ENCODE measurements around the gene NXPE1. TPM values are rescaled to one million over a fixed set of nuclear protein-coding genes. Genes with fewer than 3 reads are reported as not detected.
"Not testable (repeated sequence)": the region's sequence is repeated elsewhere in the genome, so short reads cannot be mapped to it uniquely, and the experiment has no call there.

The NXPE1 gene
- total RNA-seq, 1 donor from 2014 or later = not detected

DNA sequence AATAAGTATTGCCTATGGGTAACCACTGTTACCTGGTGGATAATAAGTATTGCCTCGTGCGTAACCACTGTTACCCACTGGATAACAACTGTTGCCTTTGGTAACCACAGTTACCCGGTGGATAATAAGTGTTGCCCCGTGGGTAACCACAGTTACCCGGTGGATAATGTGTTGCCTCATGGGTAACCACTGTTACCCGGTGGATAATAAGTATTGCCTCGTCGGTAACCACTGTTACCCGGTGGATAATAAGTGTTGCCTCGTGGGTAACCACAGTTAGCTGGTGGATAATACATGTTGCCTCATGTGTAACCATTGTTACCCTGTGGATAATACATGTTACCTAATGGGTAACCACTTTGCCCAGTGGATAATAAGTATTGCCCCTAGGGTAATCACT, 45.7 kb upstream of the NXPE1 start:
- no peak for DNase-seq (ENCODE audit: low spot score in 2 of 2, unreplicated experiment in 2 of 2)
- TF ChIP-seq, protein P1, sequence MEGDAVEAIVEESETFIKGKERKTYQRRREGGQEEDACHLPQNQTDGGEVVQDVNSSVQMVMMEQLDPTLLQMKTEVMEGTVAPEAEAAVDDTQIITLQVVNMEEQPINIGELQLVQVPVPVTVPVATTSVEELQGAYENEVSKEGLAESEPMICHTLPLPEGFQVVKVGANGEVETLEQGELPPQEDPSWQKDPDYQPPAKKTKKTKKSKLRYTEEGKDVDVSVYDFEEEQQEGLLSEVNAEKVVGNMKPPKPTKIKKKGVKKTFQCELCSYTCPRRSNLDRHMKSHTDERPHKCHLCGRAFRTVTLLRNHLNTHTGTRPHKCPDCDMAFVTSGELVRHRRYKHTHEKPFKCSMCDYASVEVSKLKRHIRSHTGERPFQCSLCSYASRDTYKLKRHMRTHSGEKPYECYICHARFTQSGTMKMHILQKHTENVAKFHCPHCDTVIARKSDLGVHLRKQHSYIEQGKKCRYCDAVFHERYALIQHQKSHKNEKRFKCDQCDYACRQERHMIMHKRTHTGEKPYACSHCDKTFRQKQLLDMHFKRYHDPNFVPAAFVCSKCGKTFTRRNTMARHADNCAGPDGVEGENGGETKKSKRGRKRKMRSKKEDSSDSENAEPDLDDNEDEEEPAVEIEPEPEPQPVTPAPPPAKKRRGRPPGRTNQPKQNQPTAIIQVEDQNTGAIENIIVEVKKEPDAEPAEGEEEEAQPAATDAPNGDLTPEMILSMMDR (IDR thresholded peaks at IDR 0.05; ENCODE audit: unreplicated experiment) = no peak
- H3K4me3 Mint-ChIP-seq = no peak overlapping the region
- no peak overlapping the region for H3K27ac Mint-ChIP-seq
- H3K4me1 Mint-ChIP-seq = no peaks in the 10 kb centered on the region
- no peaks in the 10 kb centered on the region for H3K36me3 Mint-ChIP-seq
- no peaks in the 10 kb centered on the region for H3K27me3 Mint-ChIP-seq (ENCODE audit: low read depth)
- peaks cover 33% of the 10 kb centered on the region for H3K9me3 Mint-ChIP-seq

DNA sequence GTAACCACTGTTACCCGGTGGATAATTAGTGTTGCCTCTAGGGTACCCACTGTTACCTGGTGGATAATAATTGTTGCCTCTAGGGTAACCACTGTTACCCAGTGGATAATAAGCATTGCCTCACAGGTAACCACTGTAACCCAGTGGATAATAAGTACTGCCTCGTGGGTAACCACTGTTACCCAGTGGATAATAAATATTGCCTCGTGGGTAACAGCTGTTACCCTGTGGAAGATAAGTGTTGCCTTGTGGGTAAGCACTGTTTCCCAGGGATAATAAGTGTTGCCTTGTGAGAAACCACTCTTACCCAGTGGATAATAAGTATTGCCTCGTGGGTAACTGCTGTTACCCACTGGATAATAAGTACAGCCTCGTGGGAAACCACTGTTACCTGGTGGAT, 45.2 kb upstream of the NXPE1 start:
- H3K4me3 Mint-ChIP-seq = no peak overlapping the region
- TF ChIP-seq, protein P1 (IDR thresholded peaks at IDR 0.05; ENCODE audit: unreplicated experiment) = no peak
- peaks cover 31% of the 10 kb centered on the region for H3K9me3 Mint-ChIP-seq
- H3K4me1 Mint-ChIP-seq = no peaks in the 10 kb centered on the region
- no peaks in the 10 kb centered on the region for H3K27me3 Mint-ChIP-seq (ENCODE audit: low read depth)
- no peaks in the 10 kb centered on the region for H3K36me3 Mint-ChIP-seq
- H3K27ac Mint-ChIP-seq = no peak overlapping the region
- no peak for DNase-seq (ENCODE audit: low spot score in 2 of 2, unreplicated experiment in 2 of 2)

DNA sequence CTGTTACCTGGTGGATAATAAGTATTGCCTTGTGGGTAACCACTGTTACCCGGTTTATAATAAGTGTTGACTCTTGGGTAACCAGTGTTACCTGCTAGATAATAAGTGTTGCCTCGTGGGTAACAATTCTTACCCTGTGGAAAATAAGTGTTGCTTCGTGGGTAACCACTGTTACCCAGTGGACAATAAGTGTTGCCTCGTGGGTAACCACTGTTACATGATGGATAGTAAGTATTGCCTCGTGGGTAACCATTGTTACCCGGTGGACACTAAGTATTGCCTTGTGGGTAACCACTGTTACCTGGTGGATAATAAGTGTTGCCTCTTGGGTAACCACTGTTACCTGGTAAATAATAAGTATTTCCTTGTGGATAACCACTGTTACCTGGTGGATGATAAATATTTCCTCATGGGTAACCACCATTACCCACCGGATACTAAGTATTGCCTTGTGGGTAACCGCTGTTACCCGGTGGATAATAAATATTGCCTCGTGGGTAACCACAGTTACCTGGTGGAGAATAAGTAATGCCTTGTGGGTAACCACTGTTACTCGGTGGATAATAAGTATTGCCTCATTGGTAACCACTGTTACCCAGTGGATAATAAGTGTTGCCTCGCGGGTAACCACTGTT, 44.6 kb upstream of the NXPE1 start:
- H3K36me3 Mint-ChIP-seq = no peaks in the 10 kb centered on the region
- no peak overlapping the region for H3K27ac Mint-ChIP-seq
- TF ChIP-seq, protein P1 (IDR thresholded peaks at IDR 0.05; ENCODE audit: unreplicated experiment) = no peak
- no peak for DNase-seq (ENCODE audit: low spot score in 2 of 2, unreplicated experiment in 2 of 2)
- H3K9me3 Mint-ChIP-seq = peaks cover 28% of the 10 kb centered on the region
- H3K4me3 Mint-ChIP-seq = no peak overlapping the region
- H3K27me3 Mint-ChIP-seq (ENCODE audit: low read depth) = no peaks in the 10 kb centered on the region
- H3K4me1 Mint-ChIP-seq = no peaks in the 10 kb centered on the region

DNA sequence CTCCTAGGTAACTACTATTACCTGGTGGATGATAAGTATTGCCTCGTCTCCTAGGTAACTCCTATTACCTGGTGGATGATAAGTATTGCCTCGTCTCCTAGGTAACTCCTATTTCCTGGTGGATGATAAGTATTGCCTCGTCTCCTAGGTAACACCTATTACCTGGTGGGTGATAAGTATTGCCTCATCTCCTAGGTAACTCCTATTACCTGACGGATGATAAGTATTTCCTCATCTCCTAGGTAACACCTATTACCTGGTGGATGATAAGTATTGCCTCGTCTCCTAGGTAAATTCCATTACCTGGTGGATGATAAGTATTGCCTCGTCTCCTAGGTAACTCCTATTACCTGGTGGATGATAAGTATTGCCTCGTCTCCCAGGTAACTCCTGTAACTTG, 43.5 kb upstream of the NXPE1 start:
- H3K4me3 Mint-ChIP-seq; H3K27me3 Mint-ChIP-seq (ENCODE audit: low read depth); DNase-seq (ENCODE audit: low spot score in 2 of 2, unreplicated experiment in 2 of 2); H3K36me3 Mint-ChIP-seq; H3K4me1 Mint-ChIP-seq; H3K27ac Mint-ChIP-seq: not testable (repeated sequence)
- peaks cover 27% of the 10 kb centered on the region for H3K9me3 Mint-ChIP-seq

DNA sequence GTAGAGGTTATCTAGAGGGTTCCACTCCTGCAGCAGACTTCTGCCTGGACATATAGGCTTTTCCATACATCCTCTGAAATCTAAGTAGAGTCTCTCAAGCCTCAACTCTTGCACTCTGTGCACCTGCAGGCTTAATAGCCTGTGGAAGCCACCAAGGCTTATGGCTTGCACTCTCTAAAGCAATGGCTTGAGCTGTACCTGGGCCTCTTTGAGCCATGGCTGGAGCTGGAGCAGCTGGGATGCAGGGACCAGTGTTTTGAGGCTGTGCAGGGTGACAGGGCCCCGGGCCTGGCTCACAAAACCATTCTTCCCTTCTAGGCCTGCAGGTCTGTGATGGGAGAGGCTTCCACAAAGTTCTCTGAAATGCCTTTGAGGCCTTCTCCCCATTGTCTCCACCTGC, 38.8 kb upstream of the NXPE1 start:
- H3K36me3 Mint-ChIP-seq = no peaks in the 10 kb centered on the region
- no peak overlapping the region for H3K27ac Mint-ChIP-seq
- H3K9me3 Mint-ChIP-seq = peaks cover 5% of the 10 kb centered on the region
- H3K27me3 Mint-ChIP-seq (ENCODE audit: low read depth) = no peaks in the 10 kb centered on the region
- no peak for DNase-seq (ENCODE audit: low spot score in 2 of 2, unreplicated experiment in 2 of 2)
- H3K4me3 Mint-ChIP-seq = no peak overlapping the region
- TF ChIP-seq, protein P1 (IDR thresholded peaks at IDR 0.05; ENCODE audit: unreplicated experiment) = no peak
- H3K4me1 Mint-ChIP-seq = no peaks in the 10 kb centered on the region

DNA sequence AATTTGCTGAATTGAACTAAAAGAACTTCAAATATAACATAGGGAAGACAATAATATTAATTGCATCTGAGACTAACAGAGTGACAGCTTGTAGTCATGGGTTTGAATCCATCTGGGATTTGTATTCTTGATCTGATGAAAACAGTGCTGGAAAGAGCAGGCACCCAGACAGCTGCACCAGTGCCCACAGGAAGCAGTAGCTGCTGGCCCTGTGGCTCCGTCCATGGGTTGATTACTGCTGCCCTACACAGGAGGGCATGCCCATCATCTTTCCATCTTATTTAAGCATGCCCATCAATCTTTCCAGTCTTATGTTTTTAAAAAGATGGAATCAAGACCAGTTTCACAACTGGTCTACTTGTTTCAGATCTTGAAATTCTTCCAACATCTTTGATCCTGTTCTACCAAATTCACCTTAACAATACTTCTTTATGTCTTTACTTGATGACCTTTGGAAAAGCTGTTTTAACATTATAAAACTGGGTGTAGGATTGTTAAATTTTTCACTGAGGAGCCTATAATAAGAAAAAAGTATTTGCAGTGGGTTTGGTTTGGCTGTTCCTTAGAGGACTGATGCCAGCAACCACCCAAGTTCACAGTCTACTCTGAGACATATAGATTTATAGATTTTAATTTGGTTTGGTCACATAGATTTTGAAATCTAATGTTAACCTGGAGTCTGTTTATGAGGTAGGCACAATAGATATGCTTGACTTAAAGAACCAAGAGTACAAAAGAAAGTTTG, 36.7 kb upstream of the NXPE1 start:
- Mint-ChIP-seq H3K27ac (no peak overlapping the region), H3K27me3 (ENCODE audit: low read depth) (peaks cover 7% of the 10 kb centered on the region), H3K36me3 (no peaks in the 10 kb centered on the region), H3K9me3 (no peaks in the 10 kb centered on the region), H3K4me3 (no peak overlapping the region), H3K4me1 (no peaks in the 10 kb centered on the region)
- TF ChIP-seq, protein P1 (IDR thresholded peaks at IDR 0.05; ENCODE audit: unreplicated experiment) = no peak
- DNase-seq (ENCODE audit: low spot score in 2 of 2, unreplicated experiment in 2 of 2) = no peak
